Measurements from ENCODE around the gene ABO.

GRCh38 chr9:133210609-133211008 is 64.4 kb downstream of the ABO start:
- TF ChIP-seq POLR2A (IDR thresholded peaks at IDR 0.05; ENCODE audit: low read depth, low read length) (no peak), POLR2AphosphoS5 (IDR thresholded peaks at IDR 0.05; ENCODE audit: low read depth, low read length) (no peak), TAF1 (IDR thresholded peaks at IDR 0.05; ENCODE audit: low read depth, low read length) (no peak), SPI1 (IDR thresholded peaks at IDR 0.05; ENCODE audit: low read depth, low read length) (no peak), POU2F2 (IDR thresholded peaks at IDR 0.05; ENCODE audit: low read depth, low read length) (no peak)
